ENCODE results near the gene LENG9. TPM values are rescaled to one million over a fixed set of nuclear protein-coding genes. Genes with fewer than 3 reads are reported as not detected.
"Not testable (repeated sequence)": the region's sequence is repeated elsewhere in the genome, so short reads cannot be mapped to it uniquely, and the experiment has no call there.

LENG9 gene
- total RNA-seq, 1 donor from 2014 or later = 2.9 TPM

- no peak for DNase-seq (ENCODE audit: low spot score)
- intact Hi-C loops (cut with DNase I) = loop anchor here (5.0 kb wide), 1 partner anchor 196 kb away; no protein-coding TSS in a partner anchor
Observed at GRCh38 chr19:54481326-54481930, 17.9 kb upstream of the LENG9 start.

- no peak for DNase-seq (ENCODE audit: low spot score)
- intact Hi-C loops (cut with DNase I) = loop anchor here (5.0 kb wide), 1 partner anchor 197 kb away; no protein-coding TSS in a partner anchor
Observed at GRCh38 chr19:54480051-54480450, 16.5 kb upstream of the LENG9 start.

DNA sequence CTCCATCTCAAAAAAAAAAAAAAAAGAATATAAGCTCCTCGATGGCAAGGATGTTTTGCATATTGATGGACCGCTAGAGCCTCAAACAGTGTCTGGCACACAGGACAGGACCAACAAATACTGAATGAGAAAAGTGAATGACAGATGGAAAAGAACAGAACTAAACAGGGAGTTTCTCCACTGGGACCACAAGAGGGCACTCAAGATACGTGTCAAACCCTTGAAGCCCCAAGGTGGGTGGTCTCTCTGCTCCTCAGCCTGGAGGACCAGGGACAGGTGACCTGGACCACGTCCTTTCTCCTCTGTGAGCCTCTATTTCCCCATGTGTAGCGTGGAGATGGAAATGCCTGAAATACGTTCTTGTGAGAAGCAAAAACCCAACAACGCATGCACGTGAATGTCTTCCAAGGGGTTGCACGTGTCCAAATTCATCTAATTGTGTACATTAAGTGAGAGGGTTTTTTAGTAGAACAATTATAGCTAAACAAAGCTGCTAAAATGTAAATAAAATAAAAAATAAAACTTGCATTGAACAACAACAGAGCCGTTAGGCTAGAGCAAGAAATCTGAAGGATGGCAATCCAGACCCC is 15.2 kb upstream of the LENG9 start:
- intact Hi-C loops (cut with DNase I) = no loop called here

GRCh38 chr19:54477650-54478049 is 14.1 kb upstream of the LENG9 start:
- intact Hi-C loops (cut with DNase I) = no loop called here

More for the DNA sequence above, 15.2 kb upstream of the LENG9 start:
- DNase-seq (ENCODE audit: low spot score) = no peak

GRCh38 chr19:54475706-54476105 is 12.1 kb upstream of the LENG9 start:
- DNase-seq (ENCODE audit: low spot score) = no peak
- intact Hi-C loops (cut with DNase I) = no loop called here

More at GRCh38 chr19:54477650-54478049, 14.1 kb upstream of the LENG9 start:
- DNase-seq (ENCODE audit: low spot score) = no peak

- intact Hi-C loops (cut with DNase I) = no loop called here
- no peak for DNase-seq (ENCODE audit: low spot score)
Observed at GRCh38 chr19:54473892-54474372, 10.4 kb upstream of the LENG9 start.

DNA sequence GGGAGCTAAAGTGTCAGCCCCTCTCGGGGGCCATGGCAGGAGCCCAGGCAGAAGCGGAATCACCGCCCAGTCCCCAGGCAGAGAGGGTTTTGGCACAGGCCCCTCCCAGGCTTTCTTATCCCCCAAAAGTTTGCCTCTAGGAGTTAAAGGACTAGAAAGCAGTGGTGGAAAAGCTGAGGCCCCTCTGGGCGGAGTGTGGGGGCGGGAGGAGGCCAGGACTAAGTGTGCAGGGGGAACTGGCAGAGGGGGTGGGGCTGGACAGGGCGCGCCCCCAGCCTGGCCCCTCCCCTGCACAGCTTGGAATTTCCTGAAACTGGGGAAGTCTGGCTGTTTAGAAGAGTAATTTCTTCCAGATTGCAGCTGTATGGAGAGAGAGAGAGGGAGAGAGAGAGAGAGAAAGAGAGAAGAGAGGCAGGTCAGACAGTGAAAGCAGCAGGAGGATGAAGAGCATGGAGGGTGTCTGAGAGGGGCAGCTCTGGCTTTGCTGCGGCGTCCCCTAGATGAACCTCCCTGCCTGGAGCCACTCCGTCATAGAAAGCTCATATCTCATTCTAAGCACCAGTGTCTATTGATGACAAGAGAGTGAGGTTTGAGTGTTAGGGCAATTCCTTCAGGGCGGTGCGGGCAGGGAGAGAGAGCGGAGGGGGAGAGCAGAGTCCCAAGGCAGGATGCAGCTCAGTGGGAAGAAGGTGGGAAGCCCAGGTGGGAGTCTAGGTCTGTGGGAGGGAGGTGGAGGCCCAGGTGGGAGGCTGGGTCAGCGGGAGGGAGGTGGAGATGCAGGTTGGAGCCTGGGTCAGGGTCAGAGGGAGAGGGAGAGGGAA is 9.7 kb upstream of the LENG9 start, which contains the start of gene CDC42EP5:
Gene CDC42EP5 (minus strand): TSS at position 226 of the 821 bp plus-strand sequence. CDS start 7,749 bp downstream, outside the sequence.
- intact Hi-C loops (cut with DNase I) = no loop called here
- DNase-seq (ENCODE audit: low spot score) = peak; percentile 84

- intact Hi-C loops (cut with DNase I) = no loop called here
- DNase-seq (ENCODE audit: low spot score) = no peak
Observed at GRCh38 chr19:54470991-54471782, 7.6 kb upstream of the LENG9 start.

- intact Hi-C loops (cut with DNase I) = no loop called here
- no peak for DNase-seq (ENCODE audit: low spot score)
Observed at GRCh38 chr19:54470276-54470887, 6.8 kb upstream of the LENG9 start.

GRCh38 chr19:54469496-54469934 is 5.9 kb upstream of the LENG9 start:
- intact Hi-C loops (cut with DNase I) = no loop called here
- peak; percentile 83 for DNase-seq (ENCODE audit: low spot score)

DNA sequence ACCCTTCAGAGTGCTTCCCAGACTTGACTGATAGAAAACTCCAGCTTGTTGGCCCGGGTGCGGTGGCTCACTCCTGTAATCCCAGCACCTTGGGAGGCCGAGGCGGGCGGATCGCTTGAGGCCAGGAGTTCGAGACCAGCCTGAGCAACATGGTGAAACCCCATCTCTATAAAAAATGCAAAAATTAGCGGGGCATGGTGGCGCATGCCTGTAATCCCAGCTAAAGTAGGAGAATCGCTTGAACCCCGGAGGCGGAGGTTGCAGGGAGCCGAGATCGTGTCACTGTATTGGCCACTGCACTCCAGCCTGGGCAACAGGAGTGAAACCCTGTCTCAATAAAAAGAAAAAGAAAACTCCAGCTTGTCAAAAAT is 2.5 kb upstream of the LENG9 start:
- intact Hi-C loops (cut with DNase I); DNase-seq (ENCODE audit: low spot score): not testable (repeated sequence)

DNA sequence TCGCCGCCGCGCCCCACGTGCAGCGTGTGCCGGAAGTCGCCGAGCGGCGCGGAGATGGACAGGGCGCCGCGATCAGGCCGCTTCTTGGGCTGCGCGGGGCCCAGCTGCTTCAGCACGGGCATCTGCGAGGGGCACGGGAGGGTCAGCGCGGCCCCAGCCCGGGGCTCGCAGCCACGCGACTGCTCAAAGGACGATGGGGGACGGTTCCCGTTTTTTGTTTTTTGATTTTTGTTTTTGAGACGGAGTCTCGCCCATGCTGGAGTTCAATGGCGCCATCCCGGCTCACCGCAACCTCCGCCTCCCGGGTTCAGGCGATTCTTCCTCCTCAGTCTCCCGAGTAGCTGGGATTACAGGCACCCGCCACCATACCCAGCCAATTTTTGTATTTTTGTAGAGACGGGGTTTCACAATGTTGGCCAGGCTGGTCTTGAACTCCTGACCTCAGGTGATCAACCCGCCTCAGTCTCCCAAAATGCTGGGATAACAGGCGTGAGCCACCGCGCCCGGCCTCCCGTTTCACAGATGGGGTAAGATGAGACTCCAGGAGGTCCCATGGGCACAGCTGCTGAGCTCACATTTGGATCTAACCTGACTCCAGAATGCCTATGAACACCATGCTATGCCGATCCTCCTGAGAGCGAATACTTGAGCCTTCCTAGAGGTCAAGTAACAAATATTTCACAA is 2.0 kb upstream of the LENG9 start:
- no peak for DNase-seq (ENCODE audit: low spot score)
- intact Hi-C loops (cut with DNase I) = no loop called here

DNA sequence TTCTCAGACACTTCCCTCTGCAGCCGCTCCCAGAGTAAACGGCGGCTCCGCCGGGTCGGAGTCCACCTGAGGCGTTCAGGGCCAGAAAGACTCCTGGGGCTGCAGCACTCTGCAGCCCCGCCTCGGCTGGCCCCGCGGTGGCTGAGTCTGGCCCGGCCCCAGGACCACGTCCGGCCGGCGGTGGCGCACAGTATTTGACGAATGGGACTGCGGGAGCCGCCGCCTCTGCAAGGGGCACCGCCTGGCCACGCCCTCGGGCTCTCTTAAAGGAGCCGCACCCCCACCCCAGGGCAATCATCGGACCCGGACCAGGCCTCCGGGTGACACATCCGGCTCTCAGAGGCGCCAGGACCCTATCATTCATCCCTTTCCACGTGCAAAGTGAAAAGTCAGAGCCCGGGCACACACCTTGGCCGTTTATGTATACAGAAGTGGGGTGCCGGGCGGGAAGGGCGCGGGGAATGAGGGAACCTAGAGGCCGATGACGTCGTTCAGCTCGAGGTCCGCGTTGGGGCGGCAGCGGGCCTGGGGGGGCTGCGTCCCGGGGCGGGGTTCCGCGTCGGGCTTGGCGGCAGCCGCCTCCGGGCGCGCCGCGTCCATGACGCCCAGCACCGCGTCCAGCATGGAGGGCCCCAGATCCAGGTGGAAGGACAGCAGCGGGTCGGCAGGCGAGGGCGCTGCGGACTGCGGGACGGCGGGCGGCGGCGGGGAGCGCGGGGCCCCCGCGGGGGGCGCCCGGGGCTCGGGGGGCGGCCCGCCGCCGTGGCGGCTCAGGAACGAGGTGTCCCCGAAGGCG is 1.2 kb upstream of the LENG9 start:
- peak; percentile 94 for DNase-seq (ENCODE audit: low spot score)
- intact Hi-C loops (cut with DNase I) = no loop called here

- peak; percentile 92 for DNase-seq (ENCODE audit: low spot score)
- intact Hi-C loops (cut with DNase I) = no loop called here
Observed at GRCh38 chr19:54464044-54464629, 559 bp upstream of the LENG9 start.

- peak; percentile 89 for DNase-seq (ENCODE audit: low spot score)
- intact Hi-C loops (cut with DNase I) = loop anchor here (1.0 kb wide), 1 partner anchor 15 kb away; no protein-coding TSS in a partner anchor
Observed at GRCh38 chr19:54462655-54463530, 685 bp downstream of the LENG9 start.

- intact Hi-C loops (cut with DNase I) = no loop called here
- DNase-seq (ENCODE audit: low spot score) = no peak
Observed at GRCh38 chr19:54462047-54462654, 1.4 kb downstream of the LENG9 start.
